SK-N-SH treated with all-trans-retinoic acid at 6 μM for 48 hours (cell line): ENCODE measurements around the gene CCNI2.

ENCODE experiments used
- ATAC-seq: fragments of 200-7000 bp; cut with Tn5 transposase; 3 replicates; pipeline ENCODE4 v1.9.1; 2020; ENCODE audit warnings: mild to moderate bottlenecking, moderate library complexity
- ARNTL ChIP-seq: fragments of 450-650 bp; formaldehyde crosslinking; IDR thresholded peaks from 2 replicates; pipeline ENCODE4 v1.5.0; 2020; ENCODE audit warnings: low read depth, mild to moderate bottlenecking, moderate library complexity, borderline replicate concordance
- BACH2 ChIP-seq: fragments of 250-450 bp; sonication (Bioruptor Pico); IDR thresholded peaks from 2 replicates; pipeline ENCODE4 v1.9.0; 2021; ENCODE audit warnings: mild to moderate bottlenecking, borderline replicate concordance
- CREB5 ChIP-seq: fragments of 250-450 bp; sonication (Bioruptor Pico); IDR thresholded peaks from 2 replicates; pipeline ENCODE4 v1.5.1; 2020; ENCODE audit warnings: low read depth, mild to moderate bottlenecking, moderate library complexity
- CSDC2 ChIP-seq: fragments of 250-450 bp; sonication (Bioruptor Pico); IDR thresholded peaks from 2 replicates; pipeline ENCODE4 v1.5.0; 2020; ENCODE audit warnings: mild to moderate bottlenecking, moderate library complexity
- CSRNP3 ChIP-seq: fragments of 250-450 bp; sonication (Bioruptor Pico); IDR thresholded peaks from 2 replicates; pipeline ENCODE4 v1.5.1; 2021; ENCODE audit warnings: mild to moderate bottlenecking, moderate library complexity
- ESRRG ChIP-seq: fragments of 250-450 bp; sonication (Bioruptor Pico); IDR thresholded peaks from 2 replicates; pipeline ENCODE4 v1.6.1; 2021; ENCODE audit warnings: mild to moderate bottlenecking
- GLIS3 ChIP-seq: fragments of 250-450 bp; sonication (Bioruptor Pico); IDR thresholded peaks from 2 replicates; pipeline ENCODE4 v1.5.0; 2020; ENCODE audit warnings: mild to moderate bottlenecking, moderate library complexity
- ISL1 ChIP-seq: fragments of 250-450 bp; sonication (Bioruptor Pico); IDR thresholded peaks from 2 replicates; pipeline ENCODE4 v2.1.2; 2022; ENCODE audit warnings: mild to moderate bottlenecking, moderate library complexity
- OSR1 ChIP-seq: fragments of 250-450 bp; sonication (Bioruptor Pico); IDR thresholded peaks from 2 replicates; pipeline ENCODE4 v1.8.0; 2022; ENCODE audit warnings: moderate library complexity, mild to moderate bottlenecking, inconsistent platforms
- POU6F1 ChIP-seq: fragments of 250-450 bp; sonication (Bioruptor Pico); IDR thresholded peaks from 2 replicates; pipeline ENCODE4 v1.8.0; 2021; ENCODE audit warnings: low read depth, mild to moderate bottlenecking, moderate library complexity, borderline replicate concordance
- SNAI2 ChIP-seq: fragments of 250-450 bp; sonication (Bioruptor Pico); IDR thresholded peaks from 2 replicates; pipeline ENCODE4 v1.5.0; 2020; ENCODE audit warnings: mild to moderate bottlenecking, moderate library complexity
- TCF4 ChIP-seq: fragments of 250-450 bp; sonication (Bioruptor Pico); IDR thresholded peaks from 2 replicates; pipeline ENCODE4 v1.8.0; 2021; ENCODE audit warnings: mild to moderate bottlenecking, moderate library complexity, borderline replicate concordance
- TOX ChIP-seq: fragments of 250-450 bp; sonication (Bioruptor Pico); IDR thresholded peaks from 2 replicates; pipeline ENCODE4 v1.8.0; 2021; ENCODE audit warnings: mild to moderate bottlenecking, moderate library complexity, borderline replicate concordance
- TSHZ2 ChIP-seq: fragments of 250-450 bp; sonication (Bioruptor Pico); IDR thresholded peaks from 2 replicates; pipeline ENCODE4 v1.5.0; 2020; ENCODE audit warnings: mild to moderate bottlenecking, moderate library complexity
- ZC3H10 ChIP-seq: fragments of 250-450 bp; sonication (Bioruptor Pico); IDR thresholded peaks from 2 replicates; pipeline ENCODE4 v1.5.1; 2021; ENCODE audit warnings: mild to moderate bottlenecking, moderate library complexity
- ZFP3 ChIP-seq: fragments of 250-450 bp; sonication (Bioruptor Pico); IDR thresholded peaks from 2 replicates; pipeline ENCODE4 v1.5.0; 2020; ENCODE audit warnings: mild to moderate bottlenecking, moderate library complexity
- ZFP30 ChIP-seq: fragments of 450-650 bp; formaldehyde crosslinking; IDR thresholded peaks from 2 replicates; pipeline ENCODE4 v1.5.0; 2022; ENCODE audit warnings: mild to moderate bottlenecking, moderate library complexity
- ZNF70 ChIP-seq: fragments of 450-650 bp; formaldehyde crosslinking; IDR thresholded peaks from 2 replicates; pipeline ENCODE4 v1.5.0; 2020; ENCODE audit warnings: mild to moderate bottlenecking, moderate library complexity
- ZNF8 ChIP-seq: fragments of 450-650 bp; formaldehyde crosslinking; IDR thresholded peaks from 2 replicates; pipeline ENCODE4 v1.5.0; 2020; ENCODE audit warnings: mild to moderate bottlenecking, moderate library complexity

CCNI2 gene

GRCh38 chr5:132751444-132751843 is 4.2 kb downstream of the CCNI2 start:
- TF ChIP-seq CREB5 (CRISPR knock-in tag): no peak
- TF ChIP-seq ISL1 (CRISPR knock-in tag): no peak
- no peak for TF ChIP-seq CSDC2 (CRISPR knock-in tag)
- no peak for TF ChIP-seq GLIS3 (CRISPR knock-in tag)
- TF ChIP-seq TCF4 (CRISPR knock-in tag): no peak
- TF ChIP-seq ZC3H10: no peak
- no peak for TF ChIP-seq ZNF8 (CRISPR knock-in tag)
- TF ChIP-seq ESRRG (CRISPR knock-in tag): no peak
- TF ChIP-seq POU6F1 (CRISPR knock-in tag): no peak
- TF ChIP-seq TSHZ2 (CRISPR knock-in tag): no peak
- TF ChIP-seq CSRNP3: no peak
- no peak for ATAC-seq

- no peak for ATAC-seq
Measured at GRCh38 chr5:132751971-132752580, 4.8 kb downstream of the CCNI2 start.

More at GRCh38 chr5:132751971-132752580, 4.8 kb downstream of the CCNI2 start:
- TF ChIP-seq TSHZ2 (CRISPR knock-in tag): no peak
- no peak for TF ChIP-seq SNAI2
- no peak for TF ChIP-seq POU6F1 (CRISPR knock-in tag)
- TF ChIP-seq ZC3H10: no peak
- TF ChIP-seq ARNTL: no peak
- no peak for TF ChIP-seq ZFP30
- TF ChIP-seq ZNF70 (CRISPR knock-in tag): no peak
- TF ChIP-seq OSR1 (CRISPR knock-in tag): no peak
- no peak for TF ChIP-seq ZFP3 (CRISPR knock-in tag)
- TF ChIP-seq BACH2: no peak
- TF ChIP-seq TOX (CRISPR knock-in tag): no peak
